ENCODE results near the gene SRP68. TPM values are rescaled to one million over a fixed set of nuclear protein-coding genes. Genes with fewer than 3 reads are reported as not detected.
"Not testable (repeated sequence)": the region's sequence is repeated elsewhere in the genome, so short reads cannot be mapped to it uniquely, and the experiment has no call there.

SRP68 gene
- total RNA-seq, 1 experiment from 2014 or later: 113 TPM

- CTCF ChIA-PET: interaction anchor here (0.9 to 1.0 kb wide), 3 partner anchors 26 to 184 kb away, joined by 3 to 4 read pairs (median 3); partner anchors contain the start of gene TRIM65
- Mint-ChIP-seq H3K27ac (ENCODE audit: unreplicated experiment) (no peak overlapping the region), H3K4me3 (ENCODE audit: unreplicated experiment) (no peak overlapping the region)
Observed at GRCh38 chr17:76079956-76080767, 7.8 kb upstream of the SRP68 start.

GRCh38 chr17:76079535-76079955, 7.2 kb upstream of the SRP68 start:
- no peaks in the 10 kb centered on the region for H3K9me3 Mint-ChIP-seq (ENCODE audit: unreplicated experiment)
- POLR2A ChIA-PET: no interaction called here
- no peaks in the 10 kb centered on the region for H3K4me1 ChIP-seq
- TF ChIP-seq CTCF (IDR thresholded peaks at IDR 0.05; ENCODE audit: insufficient read depth in 1 of 2, low read depth in 1 of 2, low read length in 1 of 2, severe bottlenecking in 1 of 2, unreplicated experiment in 1 of 2): no peak
- no peaks in the 10 kb centered on the region; the same call in none of the 2 replicates for H3K27me3 ChIP-seq (replicated peaks; ENCODE audit: control insufficient read depth, insufficient read depth, low read length)
- H3K4me1 Mint-ChIP-seq (ENCODE audit: low read depth, unreplicated experiment): peaks cover 9% of the 10 kb centered on the region
- H3K36me3 Mint-ChIP-seq (ENCODE audit: insufficient read depth, unreplicated experiment): peaks cover 73% of the 10 kb centered on the region
- no peaks in the 10 kb centered on the region for H3K9me3 ChIP-seq
- no peak overlapping the region for H3K4me3 ChIP-seq (ENCODE audit: low read depth, low read length)
- peaks cover 21% of the 10 kb centered on the region for H3K27me3 Mint-ChIP-seq (ENCODE audit: insufficient read depth, unreplicated experiment)
- no TSS peak for BruUV-seq (replicated peaks)
- no peak overlapping the region for H3K4me3 Mint-ChIP-seq (ENCODE audit: unreplicated experiment)
- intact Hi-C loops (cut with micrococcal nuclease; ENCODE audit: unreplicated experiment): no loop called here
- H3K27ac Mint-ChIP-seq (ENCODE audit: unreplicated experiment): no peak overlapping the region
- no peak for DNase-seq
- no peaks in the 10 kb centered on the region; the same call in 1 of the 2 replicates for H3K36me3 ChIP-seq (ENCODE audit: control insufficient read depth, insufficient read depth, low read length)
- CTCF ChIA-PET: interaction anchor here (0.5 to 1.0 kb wide), 3 partner anchors 27 to 224 kb away, joined by 3 to 12 read pairs (median 3); partner anchors contain the start of gene WBP2

More at GRCh38 chr17:76079956-76080767, 7.8 kb upstream of the SRP68 start:
- intact Hi-C loops (cut with micrococcal nuclease; ENCODE audit: unreplicated experiment): no loop called here
- Mint-ChIP-seq H3K27me3 (ENCODE audit: insufficient read depth, unreplicated experiment) (peaks cover 16% of the 10 kb centered on the region), H3K4me1 (ENCODE audit: low read depth, unreplicated experiment) (peaks cover 3% of the 10 kb centered on the region), H3K36me3 (ENCODE audit: insufficient read depth, unreplicated experiment) (peaks cover 69% of the 10 kb centered on the region), H3K9me3 (ENCODE audit: unreplicated experiment) (no peaks in the 10 kb centered on the region)
- peak in 1 of 2 experiments; percentile 11 for TF ChIP-seq CTCF (IDR thresholded peaks at IDR 0.05; ENCODE audit: insufficient read depth in 1 of 2, low read depth in 1 of 2, low read length in 1 of 2, severe bottlenecking in 1 of 2, unreplicated experiment in 1 of 2)
- no peaks in the 10 kb centered on the region for H3K4me1 ChIP-seq
- POLR2A ChIA-PET: no interaction called here
- H3K4me3 ChIP-seq (ENCODE audit: low read depth, low read length): no peak overlapping the region
- H3K9me3 ChIP-seq: no peaks in the 10 kb centered on the region
- DNase-seq: no peak
- no TSS peak for BruUV-seq (replicated peaks)
- H3K36me3 ChIP-seq (ENCODE audit: control insufficient read depth, insufficient read depth, low read length): peaks cover under 1% of the 10 kb centered on the region
- H3K27me3 ChIP-seq (replicated peaks; ENCODE audit: control insufficient read depth, insufficient read depth, low read length): no peaks in the 10 kb centered on the region; the same call in none of the 2 replicates

- H3K4me1 Mint-ChIP-seq (ENCODE audit: low read depth, unreplicated experiment): peaks cover 9% of the 10 kb centered on the region
Observed at GRCh38 chr17:76078860-76079534, 6.7 kb upstream of the SRP68 start, which contains the start of gene ZACN. Gene ZACN, plus strand, starts transcription at chr17:76079182. Its CDS starts 83 bp downstream, at chr17:76079265.

GRCh38 chr17:76078370-76078769, 6.1 kb upstream of the SRP68 start:
- POLR2A ChIA-PET; H3K27ac Mint-ChIP-seq (ENCODE audit: unreplicated experiment): not testable (repeated sequence)

More at GRCh38 chr17:76078860-76079534, 6.7 kb upstream of the SRP68 start, which contains the start of gene ZACN:
- DNase-seq: no peak
- POLR2A ChIA-PET: no interaction called here
- peak within 1 kb of the TSS; percentile 14 for H3K4me3 Mint-ChIP-seq (ENCODE audit: unreplicated experiment)
- peaks cover 68% of the 10 kb centered on the region for H3K36me3 Mint-ChIP-seq (ENCODE audit: insufficient read depth, unreplicated experiment)
- H3K27ac Mint-ChIP-seq (ENCODE audit: unreplicated experiment): no peak within 1 kb of the TSS
- intact Hi-C loops (cut with micrococcal nuclease; ENCODE audit: unreplicated experiment): no loop called here
- peaks cover 21% of the 10 kb centered on the region for H3K27me3 Mint-ChIP-seq (ENCODE audit: insufficient read depth, unreplicated experiment)
- no peak within 1 kb of the TSS for H3K4me3 ChIP-seq (ENCODE audit: low read depth, low read length)
- CTCF ChIA-PET: interaction anchor here (0.5 to 1.0 kb wide), 3 partner anchors 27 to 224 kb away, joined by 3 to 12 read pairs (median 3); partner anchors contain the start of gene WBP2
- BruUV-seq (replicated peaks): no TSS peak
- no peaks in the 10 kb centered on the region for H3K9me3 ChIP-seq
- no peaks in the 10 kb centered on the region for H3K4me1 ChIP-seq
- H3K9me3 Mint-ChIP-seq (ENCODE audit: unreplicated experiment): no peaks in the 10 kb centered on the region
- no peaks in the 10 kb centered on the region; the same call in none of the 2 replicates for H3K27me3 ChIP-seq (replicated peaks; ENCODE audit: control insufficient read depth, insufficient read depth, low read length)
- TF ChIP-seq CTCF (IDR thresholded peaks at IDR 0.05; ENCODE audit: insufficient read depth in 1 of 2, low read depth in 1 of 2, low read length in 1 of 2, severe bottlenecking in 1 of 2, unreplicated experiment in 1 of 2): no peak
- H3K36me3 ChIP-seq (ENCODE audit: control insufficient read depth, insufficient read depth, low read length): no peaks in the 10 kb centered on the region; the same call in 1 of the 2 replicates

More at GRCh38 chr17:76078370-76078769, 6.1 kb upstream of the SRP68 start:
- H3K4me3 Mint-ChIP-seq (ENCODE audit: unreplicated experiment); H3K4me1 ChIP-seq; BruUV-seq (replicated peaks); DNase-seq; H3K36me3 ChIP-seq (ENCODE audit: control insufficient read depth, insufficient read depth, low read length); intact Hi-C loops (cut with micrococcal nuclease; ENCODE audit: unreplicated experiment); H3K4me1 Mint-ChIP-seq (ENCODE audit: low read depth, unreplicated experiment); H3K9me3 ChIP-seq; H3K9me3 Mint-ChIP-seq (ENCODE audit: unreplicated experiment); H3K4me3 ChIP-seq (ENCODE audit: low read depth, low read length); H3K27me3 ChIP-seq (replicated peaks; ENCODE audit: control insufficient read depth, insufficient read depth, low read length): not testable (repeated sequence)
- Mint-ChIP-seq H3K36me3 (ENCODE audit: insufficient read depth, unreplicated experiment) (peaks cover 65% of the 10 kb centered on the region), H3K27me3 (ENCODE audit: insufficient read depth, unreplicated experiment) (peaks cover 21% of the 10 kb centered on the region)
- CTCF ChIA-PET: interaction anchor here (0.9 kb wide), 1 partner anchor 55 kb away, joined by 3 read pairs; no protein-coding TSS in a partner anchor
